Upper lobe of left lung (tissue), 6 donors: ENCODE measurements around the gene ASCC2. TPM values are rescaled to one million over a fixed set of nuclear protein-coding genes. Genes with fewer than 3 reads are reported as not detected.

Experiments
- ATAC-seq, 2 donors: fragments of 200-7000 bp; cut with Tn5 transposase; one replicate each; pipeline ENCODE4 v1.9.1; 2022; ENCODE audit warnings: mild to moderate bottlenecking in 2 of 2, moderate library complexity in 2 of 2; ENCODE audit not compliant: low FRiP score in 2 of 2
- DNase-seq, 2 donors: peaks; one replicate each; pipeline ENCODE4 v3.0.0-alpha.2; 2019 to 2020
- H3K27ac ChIP-seq, 4 donors: fragments of 200-600 bp; sonication (generic); one replicate each; pipeline ENCODE4 v1.5.1; 2016 to 2019
- H3K27me3 ChIP-seq, 4 donors: fragments of 200-600 bp; sonication (generic); one replicate each; pipeline ENCODE4 v1.5.1; 2017 to 2019
- H3K36me3 ChIP-seq, 4 donors: fragments of 200-600 bp; sonication (generic); one replicate each; pipeline ENCODE4 v1.5.1; 2016 to 2019
- H3K4me1 ChIP-seq, 4 donors: fragments of 200-600 bp; sonication (generic); one replicate each; pipeline ENCODE4 v1.5.1; 2018 to 2019
- H3K4me3 ChIP-seq, 4 donors: fragments of 200-600 bp; sonication (generic); one replicate each; pipeline ENCODE4 v1.5.1; 2017 to 2019; ENCODE audit warnings: mild to moderate bottlenecking in 2 of 4, moderate library complexity in 1 of 4
- H3K9me3 ChIP-seq, 4 donors: fragments of 200-600 bp; sonication (generic); one replicate each; pipeline ENCODE4 v1.5.1; 2018 to 2019
- EP300 ChIP-seq, 4 donors: sonication (generic); formaldehyde crosslinking; IDR thresholded peaks; one replicate each; pipeline ENCODE4 v1.5.1; 2017; ENCODE audit warnings: antibody characterized with exemption in 4 of 4, control low read depth in 2 of 4
- POLR2A ChIP-seq, 4 donors: fragments of 450-650 bp; IDR thresholded peaks; one replicate each; pipeline ENCODE4 v1.5.1; 2016 to 2017; ENCODE audit warnings: antibody characterized with exemption in 4 of 4, mild to moderate bottlenecking in 2 of 4
- POLR2AphosphoS5 ChIP-seq, 2 donors: sonication (generic); formaldehyde crosslinking; IDR thresholded peaks; one replicate each; pipeline ENCODE4 v1.5.1; 2017; ENCODE audit warnings: antibody characterized with exemption in 2 of 2
- WGBS, 2 donors: methylation state at CpG; one replicate each; pipeline ENCODE4 v1.1.5; 2017 to 2018; 5-methylcytosine and 5-hydroxymethylcytosine counted together
- small RNA-seq, 4 donors: library from RNA; depleted of rRNA; stranded (forward); fragments of <200 nt; gene quantifications; one replicate each; pipeline ENCODE3, GENCODE V24; 2016
- total RNA-seq, 6 donors: library from RNA; depleted of rRNA in 4 of 6; stranded (reverse); fragments of >200 nt in 4 of 6; gene quantifications; one replicate each; pipeline versions ENCODE4 v1.1.0 to v1.2.1, GENCODE V29; 2016 to 2021
- TF ChIP-seq, protein P1 (sequence below), 6 experiments: fragments of 450-650 bp in 4 of 6; fragments of 200-600 bp in 2 of 6; sonication (generic) in 2 of 6; IDR thresholded peaks; one replicate each; pipeline ENCODE4 v1.5.1; 2016 to 2019; ENCODE audit warnings: antibody characterized with exemption in 6 of 6
- donor health status: DM: no; HTN: no; CAD: no; lungs with moderate emphysema.
- donor health status: DM: no; HTN: yes; CAD: no; lungs with severe emphysema.

ASCC2 gene
- total RNA-seq, 6 donors from 2014 or later = 42.3 to 129 (median 64.3) TPM

DNA sequence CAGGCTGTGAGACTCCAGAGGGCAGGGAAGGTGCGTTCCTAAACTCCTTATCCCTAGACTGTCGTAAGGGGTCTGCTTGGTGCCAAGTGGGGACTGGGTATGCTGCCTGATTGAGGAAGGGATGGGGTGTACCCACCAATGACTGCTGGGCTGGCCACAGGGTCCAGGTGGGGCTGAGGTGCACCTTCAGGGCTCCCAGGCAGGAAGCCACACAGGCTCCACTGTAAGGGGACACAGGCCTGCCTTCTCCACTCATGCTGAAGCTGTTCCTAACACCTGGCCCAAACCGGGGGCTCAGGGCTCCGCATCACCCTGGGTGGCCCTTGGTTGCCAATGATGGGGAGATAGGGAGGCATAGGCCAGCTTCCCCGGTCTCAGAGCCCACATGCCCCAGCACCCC is 97.9 kb downstream of the ASCC2 start:
- ATAC-seq (no peak), DNase-seq (no peak)
- H3K27ac ChIP-seq = no peak overlapping the region
- no peaks in the 10 kb centered on the region for H3K9me3 ChIP-seq
- no peak overlapping the region for H3K4me3 ChIP-seq
- WGBS, 2 donors = 91 to 96% methylated on average over 2 to 4 of the region's 5 CpGs
- H3K36me3 ChIP-seq = peaks cover 0 to 57% (median 39%) of the 10 kb centered on the region in 4 donors
- H3K27me3 ChIP-seq = no peaks in the 10 kb centered on the region
- TF ChIP-seq EP300 (IDR thresholded peaks at IDR 0.05) = no peak
- TF ChIP-seq, protein P1, sequence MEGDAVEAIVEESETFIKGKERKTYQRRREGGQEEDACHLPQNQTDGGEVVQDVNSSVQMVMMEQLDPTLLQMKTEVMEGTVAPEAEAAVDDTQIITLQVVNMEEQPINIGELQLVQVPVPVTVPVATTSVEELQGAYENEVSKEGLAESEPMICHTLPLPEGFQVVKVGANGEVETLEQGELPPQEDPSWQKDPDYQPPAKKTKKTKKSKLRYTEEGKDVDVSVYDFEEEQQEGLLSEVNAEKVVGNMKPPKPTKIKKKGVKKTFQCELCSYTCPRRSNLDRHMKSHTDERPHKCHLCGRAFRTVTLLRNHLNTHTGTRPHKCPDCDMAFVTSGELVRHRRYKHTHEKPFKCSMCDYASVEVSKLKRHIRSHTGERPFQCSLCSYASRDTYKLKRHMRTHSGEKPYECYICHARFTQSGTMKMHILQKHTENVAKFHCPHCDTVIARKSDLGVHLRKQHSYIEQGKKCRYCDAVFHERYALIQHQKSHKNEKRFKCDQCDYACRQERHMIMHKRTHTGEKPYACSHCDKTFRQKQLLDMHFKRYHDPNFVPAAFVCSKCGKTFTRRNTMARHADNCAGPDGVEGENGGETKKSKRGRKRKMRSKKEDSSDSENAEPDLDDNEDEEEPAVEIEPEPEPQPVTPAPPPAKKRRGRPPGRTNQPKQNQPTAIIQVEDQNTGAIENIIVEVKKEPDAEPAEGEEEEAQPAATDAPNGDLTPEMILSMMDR (IDR thresholded peaks at IDR 0.05) = no peak
- no peak for TF ChIP-seq POLR2A (IDR thresholded peaks at IDR 0.05)
- no peak for TF ChIP-seq POLR2AphosphoS5 (IDR thresholded peaks at IDR 0.05)
- H3K4me1 ChIP-seq = no peaks in the 10 kb centered on the region

DNA sequence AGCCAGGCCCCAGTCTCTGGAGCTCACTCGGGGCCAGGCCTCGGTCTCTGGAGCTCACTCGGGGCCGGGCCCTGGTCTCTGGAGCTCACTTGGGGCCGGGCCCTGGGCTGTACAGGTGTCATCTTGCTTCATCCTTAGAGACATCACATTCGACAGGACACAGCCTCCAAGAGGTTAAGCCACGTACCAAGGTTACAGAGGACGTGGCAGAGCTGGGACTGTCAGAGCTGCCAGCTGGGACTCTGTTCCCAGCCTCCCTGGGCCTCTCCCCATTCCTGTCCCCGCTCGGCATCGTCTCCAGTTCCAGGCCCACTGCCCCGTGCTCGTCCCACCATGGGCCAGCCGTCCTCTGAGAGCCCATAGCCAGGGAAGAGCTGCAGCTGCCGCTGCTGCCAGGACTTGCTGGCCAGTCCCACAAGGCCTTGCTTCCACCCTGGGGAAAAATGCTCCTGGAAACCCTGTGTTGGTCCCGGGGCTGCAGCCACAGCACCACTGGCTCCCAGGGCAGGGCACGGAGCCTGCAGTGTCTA is 98.7 kb downstream of the ASCC2 start:
- ATAC-seq (no peak), DNase-seq (no peak)
- H3K27me3 ChIP-seq = no peaks in the 10 kb centered on the region
- TF ChIP-seq, protein P1 (IDR thresholded peaks at IDR 0.05) = no peak
- TF ChIP-seq POLR2A (IDR thresholded peaks at IDR 0.05) (no peak), POLR2AphosphoS5 (IDR thresholded peaks at IDR 0.05) (no peak), EP300 (IDR thresholded peaks at IDR 0.05) (no peak)
- H3K4me3 ChIP-seq = no peak overlapping the region
- WGBS, 2 donors = 94 to 97% methylated on average over 6 to 17 of the region's 17 CpGs
- no peaks in the 10 kb centered on the region for H3K4me1 ChIP-seq
- no peak overlapping the region for H3K27ac ChIP-seq
- H3K9me3 ChIP-seq = no peaks in the 10 kb centered on the region
- peaks cover 0 to 59% (median 36%) of the 10 kb centered on the region in 4 donors for H3K36me3 ChIP-seq

Small RNAs within 50 kb of the gene (small RNA-seq; reads per million reads assigned to genes)
- gene RF00019 = 0 reads per million in 4 donors

Other genes with a start within 250 kb of the ASCC2 start
- 10 to 100 TPM; 31.2 to 43.8 (median 41.3) TPM for gene NF2, start 234.6 kb downstream of the ASCC2 start, total RNA-seq
- under 1 TPM in 2 of 6 donors, not detected in 4; 0.15 to 0.44 TPM for gene CABP7, start 118.3 kb downstream of the ASCC2 start, total RNA-seq
- gene ZMAT5, start 71.3 kb downstream of the ASCC2 start, total RNA-seq = 10 to 100 TPM in 5 of 6 donors, 1 to 10 TPM in 1; 9.4 to 24.4 (median 22.4) TPM
- gene UQCR10, start 70.9 kb downstream of the ASCC2 start, total RNA-seq = 100 to 1,000 TPM in 2 of 6 donors, 10 to 100 TPM in 4; 50.5 to 107 (median 78.2) TPM
- gene MTMR3, start 44.9 kb upstream of the ASCC2 start, total RNA-seq = 100 to 1,000 TPM in 2 of 6 donors, 10 to 100 TPM in 4; 50.3 to 117 (median 70.9) TPM
- gene HORMAD2, start 242.2 kb upstream of the ASCC2 start, total RNA-seq = under 1 TPM in 1 of 6 donors, not detected in 5; 0.80 TPM